ENCODE data around the gene ETF1. TPM values are rescaled to one million over a fixed set of nuclear protein-coding genes. Genes with fewer than 3 reads are reported as not detected.
"Not testable (repeated sequence)": the region's sequence is repeated elsewhere in the genome, so short reads cannot be mapped to it uniquely, and the experiment has no call there.

ETF1 gene
- total RNA-seq, 4 donors from 2014 or later, result 65.2 to 132 (median 103) TPM

DNA sequence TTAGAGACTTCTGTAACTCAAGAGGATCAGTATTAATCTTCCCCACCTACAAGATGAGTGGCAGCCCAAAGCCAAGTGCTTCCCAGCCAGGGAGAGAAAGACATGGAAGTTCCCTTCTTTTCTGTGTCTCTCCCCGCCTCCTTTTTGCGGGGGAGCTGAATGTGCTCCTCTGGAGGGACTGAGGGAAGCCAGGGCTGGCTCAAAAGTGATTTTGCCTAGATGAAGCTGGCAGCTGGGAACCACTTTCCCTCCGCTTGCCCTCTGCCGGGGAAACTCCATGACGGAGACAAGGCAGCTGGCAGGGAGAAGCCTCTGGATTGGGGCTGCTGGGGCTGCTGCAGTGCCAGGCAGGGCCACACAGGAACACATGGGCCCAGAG is 53.4 kb downstream of the ETF1 start:
- DNase-seq, result no peak
- H3K27ac ChIP-seq, result peak overlapping the region in 2 of 4 donors; percentile 23 to 26
- H3K27me3 ChIP-seq, result peaks cover 0 to 54% (median 0%) of the 10 kb centered on the region in 4 donors
- H3K9me3 ChIP-seq, result no peaks in the 10 kb centered on the region
- intact Hi-C loops (cut with DNase I), result no loop called here
- TF ChIP-seq, protein P1, sequence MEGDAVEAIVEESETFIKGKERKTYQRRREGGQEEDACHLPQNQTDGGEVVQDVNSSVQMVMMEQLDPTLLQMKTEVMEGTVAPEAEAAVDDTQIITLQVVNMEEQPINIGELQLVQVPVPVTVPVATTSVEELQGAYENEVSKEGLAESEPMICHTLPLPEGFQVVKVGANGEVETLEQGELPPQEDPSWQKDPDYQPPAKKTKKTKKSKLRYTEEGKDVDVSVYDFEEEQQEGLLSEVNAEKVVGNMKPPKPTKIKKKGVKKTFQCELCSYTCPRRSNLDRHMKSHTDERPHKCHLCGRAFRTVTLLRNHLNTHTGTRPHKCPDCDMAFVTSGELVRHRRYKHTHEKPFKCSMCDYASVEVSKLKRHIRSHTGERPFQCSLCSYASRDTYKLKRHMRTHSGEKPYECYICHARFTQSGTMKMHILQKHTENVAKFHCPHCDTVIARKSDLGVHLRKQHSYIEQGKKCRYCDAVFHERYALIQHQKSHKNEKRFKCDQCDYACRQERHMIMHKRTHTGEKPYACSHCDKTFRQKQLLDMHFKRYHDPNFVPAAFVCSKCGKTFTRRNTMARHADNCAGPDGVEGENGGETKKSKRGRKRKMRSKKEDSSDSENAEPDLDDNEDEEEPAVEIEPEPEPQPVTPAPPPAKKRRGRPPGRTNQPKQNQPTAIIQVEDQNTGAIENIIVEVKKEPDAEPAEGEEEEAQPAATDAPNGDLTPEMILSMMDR (IDR thresholded peaks at IDR 0.05), result no peak
- no peak for TF ChIP-seq POLR2A (IDR thresholded peaks at IDR 0.05)
- no peak overlapping the region for H3K4me3 ChIP-seq
- H3K36me3 ChIP-seq, result no peaks in the 10 kb centered on the region
- H3K4me1 ChIP-seq, result peaks cover 23 to 78% (median 41%) of the 10 kb centered on the region in 3 donors
- 82% methylated on average over 2 of the region's 5 CpGs; no CpG with 5 or more reads in 1 of the 2 donors for WGBS, 2 donors

DNA sequence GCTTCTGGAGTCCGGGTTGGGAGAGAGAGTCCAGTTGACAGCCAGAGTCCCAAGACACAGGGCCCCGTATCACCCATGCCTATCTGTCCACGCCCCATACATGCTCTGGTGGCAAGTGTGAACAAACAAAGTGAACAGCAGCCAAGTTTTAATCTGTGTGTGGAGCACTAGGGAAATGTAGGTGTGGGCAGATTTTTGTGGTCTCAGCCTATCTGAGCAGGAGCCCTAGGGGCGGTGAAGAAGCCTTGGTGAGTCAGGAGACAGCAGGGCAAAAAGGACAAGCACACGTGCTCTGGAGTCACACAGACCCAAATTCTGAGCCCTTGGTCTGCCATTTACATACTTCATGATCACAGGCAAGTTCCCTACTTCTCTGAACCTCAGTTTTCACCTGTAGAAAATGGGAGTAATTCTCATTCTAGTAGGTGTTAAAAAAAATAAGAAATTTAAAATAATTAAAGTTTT is 54.5 kb downstream of the ETF1 start:
- DNase-seq, result no peak
- Histone ChIP-seq H3K4me1 (peaks cover 23 to 66% (median 37%) of the 10 kb centered on the region in 3 donors), H3K9me3 (no peaks in the 10 kb centered on the region), H3K27ac (peak overlapping the region in 2 of 4 donors; percentile 10 to 21), H3K27me3 (peaks cover 0 to 44% (median 0%) of the 10 kb centered on the region in 4 donors), H3K4me3 (no peak overlapping the region), H3K36me3 (no peaks in the 10 kb centered on the region)
- 27 to 37% methylated on average over 2 to 4 of the region's 5 CpGs for WGBS, 2 donors
- intact Hi-C loops (cut with DNase I), result no loop called here
- no peak for TF ChIP-seq POLR2A (IDR thresholded peaks at IDR 0.05)
- TF ChIP-seq, protein P1 (IDR thresholded peaks at IDR 0.05), result no peak

- TF ChIP-seq, protein P1 (IDR thresholded peaks at IDR 0.05), result no peak
- no peak for TF ChIP-seq POLR2A (IDR thresholded peaks at IDR 0.05)
- no peak for DNase-seq
- intact Hi-C loops (cut with DNase I), result no loop called here
- Histone ChIP-seq H3K27me3 (no peaks in the 10 kb centered on the region), H3K9me3 (no peaks in the 10 kb centered on the region), H3K27ac (peak overlapping the region; percentile 21 to 64 (median 55)), H3K4me1 (peaks cover 0 to 25% (median 0%) of the 10 kb centered on the region in 3 donors), H3K36me3 (no peaks in the 10 kb centered on the region), H3K4me3 (no peak overlapping the region)
- WGBS, 2 donors, result 29 to 44% methylated on average over 4 of the region's 4 CpGs
Observed at GRCh38 chr5:138482638-138483037, 60.4 kb downstream of the ETF1 start.

DNA sequence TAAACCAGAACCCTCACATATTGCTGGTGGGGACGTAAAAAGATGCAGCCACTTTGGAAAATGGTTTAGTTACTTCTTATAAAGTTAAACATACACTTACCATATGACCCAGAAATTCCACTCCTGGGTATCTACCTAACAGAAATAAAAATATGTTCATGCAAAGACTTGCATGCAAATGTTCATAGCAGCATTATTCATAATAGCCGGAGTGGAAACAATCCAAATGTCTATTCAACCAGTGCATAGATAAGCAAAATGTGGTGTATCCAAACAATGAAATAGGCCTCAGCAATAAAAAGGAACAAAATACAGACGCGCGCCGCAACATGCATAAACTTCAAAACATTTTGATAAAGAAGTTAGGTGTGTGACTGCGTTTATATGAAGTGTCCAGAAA is 66.1 kb downstream of the ETF1 start:
- Histone ChIP-seq H3K36me3 (no peaks in the 10 kb centered on the region), H3K27me3 (no peaks in the 10 kb centered on the region), H3K27ac (peak overlapping the region; percentile 52 to 81 (median 72)), H3K4me1 (peaks cover 0 to 32% (median 10%) of the 10 kb centered on the region in 3 donors), H3K9me3 (no peaks in the 10 kb centered on the region), H3K4me3 (no peak overlapping the region)
- 40 to 45% methylated on average over 7 of the region's 7 CpGs for WGBS, 2 donors
- intact Hi-C loops (cut with DNase I), result no loop called here
- TF ChIP-seq POLR2A (IDR thresholded peaks at IDR 0.05), result no peak
- TF ChIP-seq, protein P1 (IDR thresholded peaks at IDR 0.05), result no peak
- no peak for DNase-seq

GRCh38 chr5:138473151-138473550 is 69.9 kb downstream of the ETF1 start:
- H3K27ac ChIP-seq; H3K36me3 ChIP-seq; H3K9me3 ChIP-seq; DNase-seq; H3K4me3 ChIP-seq; intact Hi-C loops (cut with DNase I); H3K27me3 ChIP-seq: not testable (repeated sequence)
- WGBS, 2 donors, result 93 to 100% methylated on average over 3 to 5 of the region's 5 CpGs
- H3K4me1 ChIP-seq, result peaks cover 0 to 68% (median 12%) of the 10 kb centered on the region in 3 donors

GRCh38 chr5:138472353-138472752 is 70.7 kb downstream of the ETF1 start:
- no peak for DNase-seq
- H3K9me3 ChIP-seq, result no peaks in the 10 kb centered on the region
- peaks cover 0 to 13% (median 0%) of the 10 kb centered on the region in 3 donors for H3K36me3 ChIP-seq
- TF ChIP-seq, protein P1 (IDR thresholded peaks at IDR 0.05), result no peak
- TF ChIP-seq POLR2A (IDR thresholded peaks at IDR 0.05), result no peak
- peak overlapping the region in 2 of 4 donors; percentile 13 to 40 for H3K27ac ChIP-seq
- 27 to 47% methylated on average over 6 of the region's 6 CpGs for WGBS, 2 donors
- peaks cover 8 to 71% (median 20%) of the 10 kb centered on the region in 3 donors for H3K4me1 ChIP-seq
- intact Hi-C loops (cut with DNase I), result no loop called here
- no peaks in the 10 kb centered on the region for H3K27me3 ChIP-seq
- H3K4me3 ChIP-seq, result no peak overlapping the region
